Pulmonary artery endothelial cell (primary cell): ENCODE measurements around the gene NR2C2AP. TPM values are rescaled to one million over a fixed set of nuclear protein-coding genes. Genes with fewer than 3 reads are reported as not detected.
"Not testable (repeated sequence)": the region's sequence is repeated elsewhere in the genome, so short reads cannot be mapped to it uniquely, and the experiment has no call there.

ENCODE experiments used
- DNase-seq: peaks from one replicate; pipeline ENCODE4 v3.0.0-alpha.2; 2011; ENCODE audit warnings: low read depth, low spot score
- total RNA-seq: library from RNA; depleted of rRNA; stranded (reverse); fragments of >200 nt; gene quantifications from 2 replicates; pipeline ENCODE4 v1.2.3, GENCODE V29; 2014

The NR2C2AP gene
- total RNA-seq = 11.4 and 19.5 TPM in 2 replicates

DNA sequence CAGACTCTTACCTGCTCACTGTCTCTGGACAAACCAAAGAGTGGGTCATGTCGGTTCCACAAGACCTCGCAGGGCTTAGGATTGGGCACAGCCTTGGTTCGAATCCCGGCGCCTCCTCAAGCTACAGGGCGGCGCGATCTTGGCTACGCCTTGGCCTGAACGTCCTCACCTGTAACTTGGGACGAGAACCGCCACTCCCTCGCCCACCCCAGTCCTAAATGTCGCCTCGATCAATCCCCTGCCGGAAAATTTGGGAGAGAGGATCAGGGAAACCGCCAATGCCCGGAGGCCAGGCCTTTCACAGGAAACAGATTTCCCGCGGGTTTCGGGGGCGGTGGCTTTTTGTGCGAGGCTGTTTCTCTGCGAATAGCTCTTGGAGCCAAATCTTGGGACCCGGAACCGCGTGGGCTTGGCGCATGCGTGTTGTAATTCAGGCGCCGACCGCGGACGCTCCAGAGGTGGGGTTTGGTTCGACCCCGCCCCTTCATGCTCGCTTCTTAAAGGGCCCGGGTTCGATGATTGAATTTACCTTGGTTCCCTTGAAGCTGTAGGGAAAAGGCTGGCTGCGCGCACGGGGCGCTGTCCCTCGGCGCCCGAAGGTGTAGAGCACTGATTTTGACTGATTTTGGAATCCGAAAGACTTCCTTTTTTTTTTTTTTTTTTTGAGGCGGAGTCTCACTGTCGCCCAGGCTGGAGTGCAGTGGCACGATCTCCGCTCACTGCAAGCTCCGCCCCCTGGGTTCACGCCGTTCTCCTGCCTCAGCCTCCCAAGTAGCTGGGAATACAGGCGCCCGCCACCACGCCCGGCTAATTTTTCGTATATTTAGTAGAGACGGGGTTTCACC is at the start of gene NR2C2AP:
Gene NR2C2AP, minus strand, starts transcription at position 403 of the 845 bp plus-strand sequence. Its CDS starts 354 bp downstream, at position 49.
- DNase-seq = peak; percentile 63

DNA sequence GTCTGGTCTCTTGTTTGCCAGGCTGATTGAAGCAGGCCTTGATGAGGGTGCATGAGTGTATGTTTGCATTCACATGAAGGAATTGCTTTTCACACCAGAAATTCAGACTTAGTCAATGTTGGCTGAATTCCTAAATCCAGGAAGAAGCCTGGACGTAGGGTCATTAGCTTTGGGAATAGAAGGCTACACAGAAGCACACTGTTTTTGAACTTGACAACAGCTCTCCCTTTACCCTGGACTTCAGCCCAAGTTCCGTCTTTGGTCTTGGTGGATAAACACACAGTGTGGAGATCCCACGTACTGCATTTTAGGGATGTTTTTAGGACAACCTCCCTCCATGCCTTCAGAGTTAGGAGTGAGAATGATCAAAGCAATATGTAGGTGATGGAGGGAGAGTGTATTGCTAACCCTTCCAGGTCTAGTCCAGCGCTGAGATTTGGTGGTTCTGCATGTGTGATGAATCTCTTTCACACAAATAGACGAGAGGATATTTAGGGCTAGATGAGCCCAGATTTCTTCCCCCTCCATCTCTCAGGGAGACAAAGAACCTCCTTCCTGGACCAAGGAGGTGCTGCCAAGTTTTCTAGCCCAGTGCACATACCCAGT is 47.1 kb upstream of the NR2C2AP start:
- no peak for DNase-seq

DNA sequence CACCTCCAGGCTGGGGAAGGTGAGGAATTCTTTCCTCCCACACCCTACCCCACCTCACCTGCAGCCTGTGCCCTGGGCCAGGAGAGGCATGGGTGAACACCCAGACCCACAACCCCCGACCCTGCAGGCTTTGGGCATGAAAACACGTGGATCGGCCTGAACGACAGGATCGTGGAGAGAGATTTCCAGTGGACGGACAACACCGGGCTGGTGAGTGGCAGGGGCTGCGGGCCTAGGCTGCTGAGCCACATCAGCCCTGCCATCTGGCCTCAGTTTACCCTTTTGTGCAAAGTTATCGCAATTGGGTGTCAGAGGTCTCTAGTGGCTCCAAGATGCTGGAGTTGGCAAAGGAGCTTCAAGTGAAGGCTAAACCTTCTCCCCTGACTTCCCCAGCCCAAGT is 37.3 kb upstream of the NR2C2AP start:
- DNase-seq = no peak

GRCh38 chr19:19239675-19240074 is 36.5 kb upstream of the NR2C2AP start:
- no peak for DNase-seq

DNA sequence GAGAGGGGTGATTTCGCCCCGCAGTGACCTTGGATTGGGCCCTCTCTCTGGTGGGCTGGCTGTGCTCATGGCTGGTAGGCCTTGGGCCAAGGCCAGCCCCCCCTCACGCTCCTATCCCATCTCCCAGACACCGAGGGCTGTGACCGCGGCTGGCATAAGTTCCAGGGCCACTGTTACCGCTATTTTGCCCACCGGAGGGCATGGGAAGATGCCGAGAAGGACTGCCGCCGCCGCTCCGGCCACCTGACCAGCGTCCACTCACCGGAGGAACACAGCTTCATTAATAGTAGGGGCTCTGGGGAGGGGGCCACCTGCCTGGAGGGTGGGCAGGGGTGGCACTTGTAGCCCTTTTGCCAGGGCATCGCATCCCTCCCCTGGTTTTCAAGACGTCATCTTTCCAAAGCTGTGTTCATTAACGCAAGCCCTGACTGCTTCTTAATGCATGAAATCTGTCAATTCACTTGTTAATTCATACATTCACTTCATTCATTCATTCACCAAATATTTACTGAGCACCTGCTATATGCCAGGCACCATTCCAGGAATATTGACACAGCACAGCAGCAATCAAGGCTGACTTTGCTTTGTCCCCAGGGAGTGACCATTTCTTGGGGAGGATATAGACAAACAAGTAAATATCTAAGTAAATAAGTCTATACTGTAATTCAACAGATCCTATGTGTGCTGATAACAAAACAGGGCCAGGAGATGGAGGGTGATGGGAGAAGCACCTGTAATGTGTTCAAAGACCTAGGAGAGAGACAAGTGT is 35.1 kb upstream of the NR2C2AP start:
- DNase-seq = no peak

DNA sequence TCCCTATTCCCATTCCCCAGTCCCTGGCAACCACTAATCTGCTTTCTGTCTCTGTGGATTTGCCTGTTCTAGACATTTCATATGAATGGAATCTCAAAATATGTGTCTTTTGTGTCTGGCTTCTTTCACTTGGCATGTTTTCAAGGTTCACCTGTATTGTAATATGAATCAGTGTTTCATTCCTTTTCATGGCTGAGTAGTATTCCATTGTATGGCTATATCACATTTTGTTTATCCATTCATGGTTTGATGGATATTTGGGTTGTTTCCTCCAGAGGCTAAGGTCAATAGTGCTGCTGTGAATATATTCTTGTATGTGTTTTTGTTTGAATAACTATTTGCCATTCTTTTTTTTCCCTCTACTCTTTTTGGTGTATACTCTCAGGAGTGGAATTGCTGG is 33.0 kb upstream of the NR2C2AP start:
- DNase-seq = no peak

DNA sequence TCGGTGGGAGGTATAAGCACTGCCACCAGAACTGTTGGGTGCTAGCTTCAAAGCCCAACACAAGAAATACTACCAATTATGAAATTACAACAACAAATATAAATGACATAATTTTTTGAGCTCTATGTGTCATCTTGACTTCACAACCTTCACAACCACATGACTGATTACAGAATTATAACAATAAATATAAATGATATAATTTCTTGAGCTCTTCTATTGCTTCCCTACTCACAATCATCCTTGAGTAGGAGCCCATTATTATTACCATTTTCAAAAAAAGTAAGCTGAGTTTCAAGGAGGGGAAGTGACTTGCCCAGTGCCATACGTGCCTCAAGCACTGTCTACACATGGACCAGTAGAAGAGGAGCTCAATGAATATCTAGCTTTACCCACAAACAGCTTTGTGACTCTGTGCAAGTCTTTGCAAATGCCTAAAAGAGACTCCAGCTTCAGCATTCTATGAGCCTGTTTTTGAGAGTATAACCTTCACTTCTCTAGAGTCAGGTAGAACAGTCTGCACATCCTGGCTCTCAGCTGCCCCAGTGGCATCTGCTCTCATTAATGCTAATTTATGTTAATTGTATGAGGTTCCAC is 31.1 kb upstream of the NR2C2AP start:
- no peak for DNase-seq

- DNase-seq = no peak
These were observed 29.1 kb upstream of the NR2C2AP start for GRCh38 chr19:19232261-19232721.

DNA sequence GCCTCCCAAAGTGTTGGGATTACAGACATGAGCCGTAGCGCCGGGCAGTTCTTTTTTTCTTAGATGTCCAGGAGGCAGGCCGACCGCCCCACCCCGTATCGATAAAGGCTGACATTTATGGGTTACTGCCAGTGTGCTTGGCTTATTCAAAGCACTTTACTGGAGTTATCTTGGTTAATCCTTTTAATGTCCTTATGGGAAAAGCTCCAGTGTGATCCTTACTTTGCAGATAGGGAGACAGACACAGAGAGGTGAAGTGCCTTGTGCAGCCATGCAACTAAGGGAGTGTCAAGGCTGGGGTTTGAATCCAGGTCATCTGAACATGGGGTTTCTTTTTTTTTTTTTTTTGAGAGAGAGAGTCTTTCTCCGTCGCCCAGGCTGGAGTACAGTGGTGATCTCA is 27.8 kb upstream of the NR2C2AP start:
- DNase-seq = no peak

- DNase-seq = no peak
These were observed 26.5 kb upstream of the NR2C2AP start for GRCh38 chr19:19229701-19230100.

DNA sequence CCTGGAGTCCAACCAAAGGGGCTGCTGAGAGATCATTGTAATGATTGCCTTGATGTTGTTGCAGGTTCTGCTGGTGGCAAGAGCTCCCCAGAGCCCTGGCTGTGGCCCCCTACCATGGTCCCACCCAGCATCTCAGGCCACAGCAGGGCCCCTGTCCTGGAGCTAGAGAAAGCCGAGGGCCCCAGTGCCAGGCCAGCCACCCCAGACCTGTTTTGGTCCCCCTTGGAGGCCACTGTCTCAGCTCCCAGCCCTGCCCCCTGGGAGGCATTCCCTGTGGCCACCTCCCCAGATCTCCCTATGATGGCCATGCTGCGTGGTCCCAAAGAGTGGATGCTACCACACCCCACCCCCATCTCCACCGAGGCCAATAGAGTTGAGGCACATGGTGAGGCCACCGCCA is 24.0 kb upstream of the NR2C2AP start:
- no peak for DNase-seq

DNA sequence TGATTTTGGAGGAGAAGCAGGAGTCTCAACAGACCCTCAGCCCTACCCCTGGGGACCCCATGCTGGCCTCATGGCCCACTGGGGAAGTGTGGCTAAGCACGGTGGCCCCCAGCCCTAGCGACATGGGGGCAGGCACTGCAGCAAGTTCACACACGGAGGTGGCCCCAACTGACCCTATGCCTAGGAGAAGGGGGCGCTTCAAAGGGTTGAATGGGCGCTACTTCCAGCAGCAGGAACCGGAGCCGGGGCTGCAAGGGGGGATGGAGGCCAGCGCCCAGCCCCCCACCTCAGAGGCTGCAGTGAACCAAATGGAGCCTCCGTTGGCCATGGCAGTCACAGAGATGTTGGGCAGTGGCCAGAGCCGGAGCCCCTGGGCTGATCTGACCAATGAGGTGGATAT is 23.4 kb upstream of the NR2C2AP start:
- DNase-seq = no peak

DNA sequence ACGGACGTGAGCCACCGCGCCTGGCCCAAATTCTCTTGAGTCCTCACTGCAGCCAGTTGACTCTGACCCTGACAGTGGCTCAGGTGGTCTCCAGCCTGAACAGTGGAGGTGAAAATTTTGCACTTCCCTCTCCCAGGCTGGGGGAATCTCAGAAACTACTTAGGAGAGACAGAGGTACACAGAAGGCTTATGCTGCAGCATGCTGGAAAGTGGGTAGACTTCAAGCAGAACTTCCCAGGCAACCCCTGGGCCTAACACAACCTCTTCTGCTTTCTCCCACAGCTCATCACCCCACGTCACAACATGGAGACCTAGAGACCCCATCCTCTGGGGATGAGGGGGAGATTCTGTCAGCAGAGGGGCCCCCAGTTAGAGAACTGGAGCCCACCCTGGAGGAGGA is 23.0 kb upstream of the NR2C2AP start:
- no peak for DNase-seq

GRCh38 chr19:19224852-19225494 is 21.8 kb upstream of the NR2C2AP start:
- no peak for DNase-seq

DNA sequence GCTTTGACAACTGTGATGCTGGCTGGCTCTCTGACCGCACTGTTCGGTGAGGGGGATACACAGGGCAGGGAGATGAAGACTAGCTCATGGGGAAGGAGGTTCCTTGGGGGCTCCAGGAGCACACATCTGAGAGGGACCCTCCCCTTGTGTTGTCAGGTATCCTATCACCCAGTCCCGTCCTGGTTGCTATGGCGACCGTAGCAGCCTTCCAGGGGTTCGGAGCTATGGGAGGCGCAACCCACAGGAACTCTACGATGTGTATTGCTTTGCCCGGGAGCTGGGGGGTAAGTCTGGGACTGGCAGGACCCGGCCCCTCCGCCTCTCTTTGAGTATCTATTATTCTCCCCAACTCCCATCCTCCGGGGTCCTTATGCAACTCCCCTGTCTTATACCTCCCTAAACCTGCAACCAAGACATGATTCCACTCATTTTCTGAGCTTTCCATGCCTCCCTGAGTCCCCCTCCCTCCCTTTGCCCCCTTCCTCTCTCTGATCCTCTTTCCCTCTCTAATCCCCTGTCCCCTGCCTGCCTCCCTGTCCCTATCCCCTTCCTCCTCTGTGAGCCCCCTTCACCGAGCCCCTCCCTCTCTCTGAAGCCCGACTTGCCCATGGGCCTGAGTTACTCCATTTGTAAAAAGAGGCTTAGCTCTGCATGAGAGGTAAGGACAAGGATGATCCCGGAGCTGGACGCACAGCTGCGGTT is 21.1 kb upstream of the NR2C2AP start:
- no peak for DNase-seq

DNA sequence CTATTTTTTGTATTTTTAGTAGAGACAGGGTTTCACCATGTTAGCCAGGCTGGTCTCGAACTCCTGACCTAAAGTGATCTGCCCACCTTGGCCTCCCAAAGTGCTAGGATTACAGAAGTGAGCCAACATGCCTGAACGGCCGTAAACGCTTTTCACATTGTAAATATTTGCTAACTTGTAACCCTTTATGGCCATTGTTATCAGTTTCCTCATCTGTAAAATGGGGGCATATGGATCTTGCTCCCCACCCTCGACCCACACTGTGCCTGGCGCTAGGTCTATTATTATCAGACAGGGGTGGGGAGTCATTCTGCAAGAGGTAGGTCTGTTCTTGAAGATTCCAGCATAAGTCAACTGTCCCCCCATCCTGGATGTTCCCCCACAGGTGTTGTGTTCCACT is 20.4 kb upstream of the NR2C2AP start:
- DNase-seq = no peak

- no peak for DNase-seq
These were observed 19.8 kb upstream of the NR2C2AP start for GRCh38 chr19:19223060-19223459.

DNA sequence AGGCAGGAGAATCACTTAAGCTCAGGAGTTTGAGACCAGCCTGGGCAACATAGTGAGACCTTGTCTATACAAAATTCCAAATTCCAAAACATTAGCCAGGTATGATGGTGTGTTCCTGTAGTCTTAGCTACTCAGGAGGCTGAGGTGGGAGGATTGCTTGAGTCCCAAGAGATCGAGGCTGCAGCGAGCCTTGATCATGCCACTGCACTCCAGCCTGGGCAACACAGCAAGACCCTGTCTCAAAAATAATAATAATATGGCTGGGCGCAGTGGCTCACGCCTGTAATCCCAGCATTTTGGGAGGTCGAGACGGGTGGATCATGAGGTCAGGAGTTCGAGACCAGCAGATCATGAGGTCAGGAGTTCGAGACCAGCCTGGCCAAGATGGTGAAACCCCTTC is 17.8 kb upstream of the NR2C2AP start:
- DNase-seq = not testable (repeated sequence)

DNA sequence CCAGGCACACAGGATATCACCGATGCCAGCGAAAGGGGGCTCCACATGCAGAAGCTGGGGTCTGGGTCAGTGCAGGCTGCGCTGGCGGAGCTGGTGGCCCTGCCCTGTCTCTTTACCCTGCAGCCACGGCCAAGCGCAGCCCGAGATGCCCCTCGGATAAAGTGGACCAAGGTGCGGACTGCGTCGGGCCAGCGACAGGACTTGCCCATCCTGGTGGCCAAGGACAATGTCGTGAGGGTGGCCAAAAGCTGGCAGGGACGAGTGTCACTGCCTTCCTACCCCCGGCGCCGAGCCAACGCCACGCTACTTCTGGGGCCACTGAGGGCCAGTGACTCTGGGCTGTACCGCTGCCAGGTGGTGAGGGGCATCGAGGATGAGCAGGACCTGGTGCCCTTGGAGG is 15.7 kb upstream of the NR2C2AP start:
- DNase-seq = no peak

DNA sequence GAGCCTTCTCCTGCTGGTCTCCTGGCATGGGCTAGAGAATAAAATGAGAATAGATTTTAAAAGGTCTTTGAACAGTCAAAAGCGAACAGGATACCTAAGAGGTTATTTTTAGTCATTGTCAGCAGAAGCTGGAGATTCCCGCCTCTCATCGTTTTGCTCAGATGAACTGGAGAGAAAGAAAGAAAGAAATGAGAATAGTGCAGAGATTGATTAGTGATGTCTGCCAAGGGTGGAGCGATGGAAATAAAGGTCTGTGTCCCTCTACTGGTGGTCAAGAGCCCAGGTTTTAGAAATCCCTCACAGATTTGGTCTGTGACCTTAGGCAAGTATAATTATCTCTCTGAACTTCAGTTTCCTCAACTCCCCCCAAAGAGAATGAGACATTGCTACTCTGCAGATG is 13.9 kb upstream of the NR2C2AP start:
- no peak for DNase-seq

DNA sequence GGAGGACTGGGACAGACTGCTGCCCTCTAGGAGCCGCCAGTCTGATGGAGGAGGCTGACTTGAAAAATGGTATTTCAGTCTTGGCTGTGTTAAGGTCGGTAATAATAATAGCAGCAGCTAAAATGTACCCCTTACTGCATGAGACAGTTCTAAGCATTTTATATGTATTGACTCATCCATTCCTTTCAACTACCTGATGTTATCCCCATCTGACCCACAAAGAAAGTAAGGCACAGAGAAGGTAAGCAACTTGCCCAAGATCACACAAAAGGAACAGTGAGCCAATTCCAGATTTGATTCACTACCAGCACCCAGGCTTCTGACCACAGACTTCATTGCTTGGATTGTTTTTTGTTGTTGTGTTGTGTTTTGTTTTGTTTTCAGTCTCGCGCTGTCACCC is 12.6 kb upstream of the NR2C2AP start:
- DNase-seq = no peak
